ENCODE results near the gene PPP6R3.

GRCh38 chr11:68601147-68601546, 140.6 kb downstream of the PPP6R3 start:
- TF ChIP-seq CTCF (conservative IDR thresholded peaks at IDR 0.05) = no peak
- TF ChIP-seq EZH2 (IDR thresholded peaks at IDR 0.05; ENCODE audit: low read depth) = no peak
